NCI-H2029 treated with DMSO at 0.1 percent for 48 hours (cell line): ENCODE data around the gene CHST15.

Experiments used
- DNase-seq: peaks from one replicate; lab custom pipeline; 2025; lab: John Stamatoyannopoulos, UW

The CHST15 gene

GRCh38 chr10:124082555-124082954, 10.8 kb downstream of the CHST15 start:
- DNase-seq, result no peak

DNA sequence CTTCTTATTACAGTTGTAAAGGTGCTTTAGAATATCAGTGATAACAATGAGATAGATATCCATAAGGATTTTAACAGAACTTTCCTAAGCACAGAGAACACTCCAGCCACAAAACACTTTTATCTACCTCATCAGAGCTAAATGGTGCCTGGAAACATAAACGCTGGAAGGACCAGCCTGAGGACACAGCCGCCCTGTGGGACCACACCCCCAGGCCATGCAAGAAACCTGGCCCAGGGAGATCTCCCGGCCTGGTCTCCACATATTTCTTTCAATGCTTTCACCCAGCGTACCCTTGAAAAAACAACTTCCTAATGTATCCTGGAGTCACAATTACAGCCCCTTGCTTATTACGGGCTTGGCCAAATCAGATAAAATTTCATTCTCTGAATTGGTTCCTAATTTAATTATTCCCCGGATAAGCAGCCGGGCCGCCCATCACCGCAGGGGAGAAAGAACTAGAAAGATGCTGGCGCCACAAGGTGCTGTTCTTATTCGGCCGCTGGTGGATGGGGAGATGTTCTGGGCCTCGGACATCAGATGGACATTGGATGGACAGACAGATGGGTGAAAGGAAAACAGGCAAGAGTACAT, 11.8 kb downstream of the CHST15 start:
- DNase-seq, result no peak

- DNase-seq, result no peak
Observed at GRCh38 chr10:124079864-124080263, 13.5 kb downstream of the CHST15 start.

DNA sequence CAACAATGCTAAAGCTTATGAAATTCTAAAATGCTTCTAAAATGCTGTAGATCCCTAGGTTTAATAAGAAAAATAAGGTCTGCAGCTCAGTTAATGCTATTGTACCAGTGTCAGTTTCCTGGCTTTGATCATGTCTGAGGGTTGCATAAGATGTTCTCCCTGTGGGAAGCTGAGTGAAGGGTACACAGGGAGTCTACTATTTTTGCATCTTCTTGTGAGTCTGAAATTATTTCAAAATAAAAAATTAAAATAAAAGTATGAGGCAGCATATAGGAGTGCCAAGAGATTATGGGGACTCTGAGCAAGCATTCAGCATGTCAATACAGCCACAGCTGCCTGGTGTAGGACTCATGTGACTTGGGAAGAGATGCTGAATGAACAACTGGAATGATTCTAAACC, 14.7 kb downstream of the CHST15 start:
- DNase-seq, result no peak

GRCh38 chr10:124078028-124078427, 15.4 kb downstream of the CHST15 start:
- no peak for DNase-seq

DNA sequence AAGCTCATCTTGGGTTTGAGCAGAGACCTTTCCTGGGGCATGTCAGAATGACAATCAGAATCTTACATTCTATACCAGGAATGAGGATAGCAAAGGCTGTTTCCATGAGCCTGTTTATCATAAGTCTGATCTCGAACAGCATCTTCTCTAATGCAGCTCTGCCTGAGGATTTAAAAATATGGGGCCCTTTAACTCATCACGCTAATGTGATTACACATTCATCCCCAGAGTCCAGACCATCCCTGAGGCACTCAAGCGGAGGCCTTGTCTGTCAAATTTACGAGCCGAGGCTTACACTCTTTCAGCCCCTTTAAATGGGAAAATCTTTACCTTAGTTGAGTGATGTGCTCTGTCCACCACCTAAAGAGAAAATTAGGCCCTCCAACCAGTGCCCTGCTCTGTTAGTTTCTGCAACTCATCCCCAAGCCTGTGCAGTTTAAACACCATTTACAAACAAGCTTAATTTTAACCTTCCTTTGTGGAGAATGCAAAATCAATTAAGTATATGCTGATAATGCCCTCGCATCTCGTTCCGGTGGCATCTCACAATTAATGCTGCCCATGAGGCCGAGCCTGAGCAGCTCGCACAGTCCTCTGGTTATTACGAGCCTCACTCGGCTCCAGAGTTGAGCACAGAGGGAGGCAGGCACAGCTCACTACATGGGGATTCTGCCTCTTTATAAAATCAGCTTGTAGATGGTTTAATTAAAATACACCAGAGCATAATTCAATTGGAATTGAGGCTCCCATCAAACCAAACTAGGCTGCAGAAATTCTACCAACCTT, 16.0 kb downstream of the CHST15 start:
- DNase-seq, result no peak

- DNase-seq, result no peak
Observed at GRCh38 chr10:124076148-124076733, 17.2 kb downstream of the CHST15 start.

GRCh38 chr10:124075231-124075955, 18.0 kb downstream of the CHST15 start:
- no peak for DNase-seq

DNA sequence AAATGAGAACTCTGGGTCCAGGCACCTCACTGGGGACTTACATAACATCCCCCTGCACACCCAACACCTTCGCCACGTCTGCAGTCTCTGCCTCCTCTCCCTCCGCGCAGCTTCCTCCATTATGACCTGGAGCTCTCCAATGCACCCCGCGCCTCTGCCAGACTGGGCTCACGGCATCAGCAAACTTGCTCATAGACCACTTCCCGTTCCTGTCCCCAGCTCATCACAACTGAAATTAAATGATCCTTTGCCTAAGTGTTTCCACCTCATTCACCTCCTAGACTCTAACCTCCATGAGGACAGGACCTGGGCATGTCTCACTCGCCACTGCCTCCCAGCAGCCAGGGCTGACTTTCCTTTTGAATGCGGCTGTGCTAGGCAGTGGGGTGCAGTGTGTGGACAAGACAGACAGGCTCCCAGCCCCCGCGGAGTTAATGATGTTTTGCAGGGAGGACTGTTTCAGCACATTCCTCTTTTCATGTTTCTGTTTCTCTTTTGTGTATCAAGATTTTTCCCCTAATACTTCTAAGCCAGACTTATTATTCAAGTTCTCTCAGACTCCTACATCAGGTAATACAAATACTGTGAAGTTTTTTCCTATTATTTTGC, 18.8 kb downstream of the CHST15 start:
- DNase-seq, result no peak

DNA sequence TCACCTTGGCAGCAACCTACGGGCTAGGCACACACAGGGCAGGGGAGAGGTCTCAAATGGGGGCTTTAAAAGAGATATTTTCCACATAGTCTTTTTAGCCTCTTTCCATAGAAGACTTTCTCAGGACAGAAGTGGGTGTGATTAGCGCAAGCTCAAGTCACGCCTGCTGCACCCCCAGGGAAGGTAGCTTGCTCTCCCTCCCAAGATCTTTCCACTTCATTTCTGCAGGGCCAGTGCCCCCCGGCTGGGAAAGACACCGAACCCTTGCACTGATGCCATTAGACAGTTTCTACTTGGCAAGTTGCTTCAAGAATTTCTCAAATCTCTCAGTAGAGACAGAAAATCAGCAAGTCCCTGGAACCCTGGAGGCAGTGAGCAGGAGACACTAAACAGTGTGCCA, 19.4 kb downstream of the CHST15 start:
- no peak for DNase-seq

- no peak for DNase-seq
Observed at GRCh38 chr10:124072541-124072940, 20.9 kb downstream of the CHST15 start.

- DNase-seq, result no peak
Observed at GRCh38 chr10:124072106-124072505, 21.3 kb downstream of the CHST15 start.

DNA sequence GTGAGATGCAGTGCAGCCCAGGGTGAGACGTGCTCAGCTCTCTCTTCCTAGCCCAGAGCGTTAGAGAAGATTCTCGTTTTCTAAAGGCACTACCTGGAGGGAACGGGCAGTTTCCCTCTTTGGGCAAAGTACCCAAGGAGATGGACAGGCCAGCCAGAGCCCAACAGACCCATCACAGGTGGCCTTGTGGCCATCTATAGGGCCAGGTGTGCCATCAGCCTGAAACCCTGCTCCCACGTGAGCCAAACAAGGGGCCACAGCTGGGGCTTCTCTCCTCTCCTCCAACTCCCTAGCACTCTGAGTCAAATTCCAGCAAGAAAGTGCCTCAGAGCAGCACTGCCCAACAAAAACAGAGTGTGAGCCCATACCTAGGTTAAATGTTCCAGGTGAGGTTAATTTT, 22.3 kb downstream of the CHST15 start:
- no peak for DNase-seq

DNA sequence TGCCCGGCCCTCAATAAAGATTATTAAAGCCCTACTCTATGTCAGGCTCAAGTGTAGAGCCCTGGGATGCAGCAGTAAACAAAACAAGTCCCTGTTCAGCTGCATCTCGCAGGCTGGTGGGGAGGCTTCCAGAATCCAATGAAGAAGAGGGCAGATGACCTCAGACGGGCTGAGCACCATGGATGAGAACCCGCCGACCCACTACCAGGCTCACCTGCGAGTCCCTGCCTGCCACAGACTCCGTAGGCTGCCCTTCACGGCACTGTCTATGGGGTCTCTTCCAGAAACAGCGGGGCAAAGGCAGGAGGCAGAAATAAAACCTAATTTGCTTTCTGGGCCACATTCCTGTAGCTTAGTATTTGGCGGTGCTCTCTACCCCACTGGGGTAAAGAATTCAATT, 22.7 kb downstream of the CHST15 start:
- DNase-seq, result no peak

DNA sequence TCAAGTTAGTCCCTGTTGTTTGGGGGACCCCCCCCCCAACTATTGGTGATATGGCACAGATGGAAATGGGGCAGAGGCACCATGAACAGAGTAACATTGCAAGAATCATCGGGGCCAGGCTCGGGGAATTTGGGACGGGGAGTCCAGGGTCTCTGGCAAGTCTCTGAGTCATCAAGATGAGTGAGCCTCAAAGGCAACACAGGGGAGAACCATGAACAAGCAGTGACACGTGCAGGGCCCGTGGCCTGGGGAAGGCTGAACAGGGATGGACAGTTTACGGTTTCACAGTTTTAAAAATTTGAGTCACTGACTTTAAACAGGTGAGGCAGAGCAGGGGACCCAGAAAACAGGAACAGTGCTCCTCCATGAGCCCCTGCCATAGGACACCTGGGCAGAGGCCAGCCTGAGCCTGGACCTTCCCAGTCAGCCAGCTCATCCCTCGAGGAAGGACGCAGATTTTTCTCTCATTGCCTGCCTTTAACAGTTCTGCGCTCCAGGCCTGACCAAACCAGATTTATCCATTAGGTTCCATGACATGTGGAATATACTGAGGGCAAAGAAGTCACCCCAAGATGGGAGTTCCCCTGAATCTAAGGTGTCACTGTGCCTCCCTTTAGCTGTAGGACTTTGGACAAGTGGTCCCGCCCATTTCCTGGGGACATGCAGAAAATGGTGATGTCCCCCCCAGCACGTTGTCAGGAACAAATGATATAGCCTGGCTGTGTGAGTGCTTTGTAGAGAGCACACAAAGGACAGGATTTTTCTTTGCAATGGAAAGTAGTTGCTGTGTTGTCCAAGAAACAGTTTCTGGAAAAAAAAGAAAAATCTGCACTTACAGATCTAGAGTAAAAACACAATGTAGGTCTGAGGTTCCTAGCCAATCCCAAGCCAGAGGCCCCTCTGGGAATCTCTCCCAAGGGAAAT, 23.8 kb downstream of the CHST15 start:
- no peak for DNase-seq

DNA sequence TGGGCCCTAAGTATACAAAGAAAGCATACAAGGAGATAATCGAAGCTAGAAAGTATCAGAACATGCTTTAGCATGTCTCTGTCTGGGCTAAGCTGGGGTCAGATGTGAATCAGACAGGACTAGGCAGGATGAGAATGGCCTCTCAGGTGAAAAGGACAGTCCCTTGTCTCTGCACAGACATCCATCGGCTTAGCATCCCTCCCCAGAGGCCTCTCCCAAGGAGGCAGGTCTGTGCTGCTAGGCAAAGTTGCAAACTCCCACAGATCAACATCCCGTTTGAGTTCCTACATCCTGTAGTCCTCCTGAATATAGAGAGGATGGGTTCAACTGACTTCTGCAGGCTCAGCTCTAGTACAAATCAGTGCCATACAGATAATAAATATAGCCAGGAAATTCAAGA, 24.5 kb downstream of the CHST15 start:
- no peak for DNase-seq

DNA sequence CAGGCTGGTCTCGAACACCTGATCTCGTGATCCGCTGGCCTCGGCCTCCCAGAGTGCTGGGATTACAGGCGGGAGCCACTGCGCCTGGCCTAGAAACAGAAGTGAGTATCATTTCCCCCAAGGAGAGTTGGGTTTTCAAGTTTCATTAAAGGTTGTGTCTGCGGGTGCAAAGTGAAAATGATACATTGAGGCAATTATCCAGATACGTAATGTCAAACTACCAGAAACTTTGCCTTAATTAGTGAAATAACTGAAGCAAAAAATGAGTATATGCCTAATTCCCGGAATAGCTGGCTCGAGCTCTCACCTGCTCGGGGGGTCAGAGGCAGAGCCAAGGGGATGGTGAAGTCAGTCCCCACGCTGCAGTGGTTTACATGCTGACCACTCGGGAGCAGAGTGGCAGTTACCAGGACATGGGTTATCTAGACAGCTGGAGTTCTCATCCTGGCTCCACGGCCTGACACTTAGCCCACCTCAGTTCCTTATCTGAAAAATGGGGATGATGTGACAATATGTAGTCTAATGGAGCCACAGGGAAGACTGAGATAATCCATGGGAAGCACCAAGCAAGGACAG, 25.5 kb downstream of the CHST15 start:
- no peak for DNase-seq

DNA sequence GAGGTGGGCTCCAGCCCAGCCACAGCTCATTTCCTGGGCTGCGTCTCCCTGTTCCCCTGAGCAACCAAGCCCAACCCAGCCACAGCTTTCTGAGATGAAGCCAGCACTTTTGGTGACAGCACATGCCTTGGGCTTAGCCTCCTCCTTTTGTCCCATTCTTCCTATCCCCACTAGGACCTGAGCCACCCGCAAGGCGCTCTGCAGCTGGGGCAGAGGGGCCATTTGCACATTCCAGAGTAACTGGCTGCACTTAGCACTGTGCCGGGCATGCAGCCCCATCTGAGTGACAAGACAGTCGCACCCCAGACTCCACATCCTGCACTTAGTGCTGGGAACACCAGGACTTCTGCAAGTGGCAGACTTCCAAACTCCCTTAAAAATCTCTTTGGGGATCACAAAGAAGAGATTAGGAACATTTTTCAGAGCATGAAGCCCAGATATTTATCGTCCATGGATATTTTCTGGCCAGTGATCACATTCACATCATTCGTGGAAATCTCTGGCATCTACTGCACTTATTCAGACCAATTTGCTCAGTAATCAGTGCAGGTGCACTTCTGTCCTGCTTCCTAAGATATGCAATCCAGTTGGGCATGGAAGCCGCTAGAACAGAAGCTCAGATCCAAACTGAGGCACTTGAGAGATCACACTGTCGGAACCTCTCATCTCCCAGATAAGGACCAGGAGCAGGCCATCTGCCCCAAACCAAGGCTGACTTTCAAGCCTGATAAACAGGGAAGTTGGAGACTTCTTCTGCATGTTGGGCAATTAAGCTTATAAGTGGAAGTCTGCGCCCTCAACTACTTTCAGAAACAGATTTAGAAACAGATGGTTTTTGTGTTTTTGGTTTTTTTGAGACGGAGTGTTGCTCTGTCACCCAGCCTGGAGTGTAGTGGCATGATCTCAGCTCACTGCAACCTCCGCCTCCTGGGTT, 26.4 kb downstream of the CHST15 start:
- no peak for DNase-seq

DNA sequence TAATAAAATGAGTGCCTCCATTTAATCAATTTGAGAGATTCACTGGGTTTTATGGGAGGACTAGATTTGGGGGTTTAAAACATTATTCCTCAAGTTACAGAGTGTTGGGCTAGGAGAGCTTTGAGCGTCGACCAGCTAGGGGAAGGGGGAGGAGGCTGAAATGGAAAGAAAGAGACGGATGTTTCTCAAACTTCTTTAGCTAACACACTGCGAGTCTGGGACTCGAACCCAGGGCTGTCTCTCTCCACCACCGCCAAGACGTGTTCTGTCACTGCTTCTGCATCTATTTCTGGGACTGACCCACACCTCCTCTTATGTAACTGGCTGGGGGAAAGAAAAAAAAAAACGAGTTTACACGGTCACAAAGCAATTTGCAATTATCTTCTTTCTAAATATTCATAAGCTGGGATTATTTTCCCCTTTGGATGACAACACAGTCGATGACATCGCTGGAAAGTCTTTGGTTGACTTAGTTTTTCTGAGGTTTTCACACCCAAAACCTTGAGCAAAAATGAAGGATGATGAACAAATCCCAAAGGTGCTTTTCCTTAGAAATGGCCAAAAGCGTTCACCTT, 27.2 kb downstream of the CHST15 start:
- no peak for DNase-seq
